Airway epithelial cell (primary cell): ENCODE data around the gene KICS2. TPM values are rescaled to one million over a fixed set of nuclear protein-coding genes. Genes with fewer than 3 reads are reported as not detected.

Experiments used
- total RNA-seq: library from RNA; depleted of rRNA; stranded (reverse); fragments of >200 nt; gene quantifications from 2 replicates; pipeline ENCODE4 v1.2.3, GENCODE V29; 2015

The KICS2 gene
- 3.3 and 7.9 TPM in 2 replicates for total RNA-seq

GRCh38 chr12:64222009-64222765 lies at the start of gene KICS2:
TSS of gene KICS2 (minus strand) at chr12:64222296. CDS start at chr12:64222237, 59 bp downstream.

Other genes starting within 250 kb of the KICS2 start
- 0.14 and 0.23 TPM in 2 replicates for gene C12orf56, start 168.5 kb upstream of the KICS2 start, total RNA-seq
- 34.3 and 49.0 TPM in 2 replicates for gene XPOT, start 182.1 kb upstream of the KICS2 start, total RNA-seq
- gene TBK1, start 229.8 kb upstream of the KICS2 start, total RNA-seq = 10.0 and 16.3 TPM in 2 replicates